ENCODE measurements around the gene CTAG1B.
"Not testable (repeated sequence)": the region's sequence is repeated elsewhere in the genome, so short reads cannot be mapped to it uniquely, and the experiment has no call there.

Gene CTAG1B

DNA sequence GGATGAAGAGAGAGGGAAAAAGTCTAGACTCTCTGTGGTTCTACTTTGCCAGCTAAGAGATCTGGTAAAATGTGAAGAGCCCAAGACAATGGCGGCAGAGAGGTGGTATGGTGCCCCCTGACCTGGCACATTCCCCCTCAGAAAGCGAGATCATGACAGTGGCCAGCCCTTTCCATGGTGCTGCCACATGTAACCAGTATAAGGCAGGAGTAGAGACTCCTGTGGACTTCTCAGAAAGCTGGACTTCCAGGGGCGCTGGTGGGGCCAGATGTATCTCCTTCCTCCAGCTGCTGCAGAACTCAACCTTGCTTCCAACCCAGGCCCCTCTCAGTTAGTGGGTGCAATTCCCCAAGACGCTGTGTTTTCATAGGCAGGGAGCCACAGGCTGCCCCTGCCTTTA, 24.6 kb downstream of the CTAG1B start:
- DNase-seq (ENCODE audit: low read depth in 1 of 2, low spot score in 1 of 2): no peak
- TF ChIP-seq GABPA (IDR thresholded peaks at IDR 0.05; ENCODE audit: low read depth) (no peak), POLR2AphosphoS5 (IDR thresholded peaks at IDR 0.05; ENCODE audit: low read depth) (no peak), SPI1 (IDR thresholded peaks at IDR 0.05; ENCODE audit: borderline replicate concordance, low read depth) (no peak)
- TF ChIP-seq, protein P1, sequence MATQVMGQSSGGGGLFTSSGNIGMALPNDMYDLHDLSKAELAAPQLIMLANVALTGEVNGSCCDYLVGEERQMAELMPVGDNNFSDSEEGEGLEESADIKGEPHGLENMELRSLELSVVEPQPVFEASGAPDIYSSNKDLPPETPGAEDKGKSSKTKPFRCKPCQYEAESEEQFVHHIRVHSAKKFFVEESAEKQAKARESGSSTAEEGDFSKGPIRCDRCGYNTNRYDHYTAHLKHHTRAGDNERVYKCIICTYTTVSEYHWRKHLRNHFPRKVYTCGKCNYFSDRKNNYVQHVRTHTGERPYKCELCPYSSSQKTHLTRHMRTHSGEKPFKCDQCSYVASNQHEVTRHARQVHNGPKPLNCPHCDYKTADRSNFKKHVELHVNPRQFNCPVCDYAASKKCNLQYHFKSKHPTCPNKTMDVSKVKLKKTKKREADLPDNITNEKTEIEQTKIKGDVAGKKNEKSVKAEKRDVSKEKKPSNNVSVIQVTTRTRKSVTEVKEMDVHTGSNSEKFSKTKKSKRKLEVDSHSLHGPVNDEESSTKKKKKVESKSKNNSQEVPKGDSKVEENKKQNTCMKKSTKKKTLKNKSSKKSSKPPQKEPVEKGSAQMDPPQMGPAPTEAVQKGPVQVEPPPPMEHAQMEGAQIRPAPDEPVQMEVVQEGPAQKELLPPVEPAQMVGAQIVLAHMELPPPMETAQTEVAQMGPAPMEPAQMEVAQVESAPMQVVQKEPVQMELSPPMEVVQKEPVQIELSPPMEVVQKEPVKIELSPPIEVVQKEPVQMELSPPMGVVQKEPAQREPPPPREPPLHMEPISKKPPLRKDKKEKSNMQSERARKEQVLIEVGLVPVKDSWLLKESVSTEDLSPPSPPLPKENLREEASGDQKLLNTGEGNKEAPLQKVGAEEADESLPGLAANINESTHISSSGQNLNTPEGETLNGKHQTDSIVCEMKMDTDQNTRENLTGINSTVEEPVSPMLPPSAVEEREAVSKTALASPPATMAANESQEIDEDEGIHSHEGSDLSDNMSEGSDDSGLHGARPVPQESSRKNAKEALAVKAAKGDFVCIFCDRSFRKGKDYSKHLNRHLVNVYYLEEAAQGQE (IDR thresholded peaks at IDR 0.05; ENCODE audit: insufficient replicate concordance, low read depth): no peak
- TF ChIP-seq, protein P2, sequence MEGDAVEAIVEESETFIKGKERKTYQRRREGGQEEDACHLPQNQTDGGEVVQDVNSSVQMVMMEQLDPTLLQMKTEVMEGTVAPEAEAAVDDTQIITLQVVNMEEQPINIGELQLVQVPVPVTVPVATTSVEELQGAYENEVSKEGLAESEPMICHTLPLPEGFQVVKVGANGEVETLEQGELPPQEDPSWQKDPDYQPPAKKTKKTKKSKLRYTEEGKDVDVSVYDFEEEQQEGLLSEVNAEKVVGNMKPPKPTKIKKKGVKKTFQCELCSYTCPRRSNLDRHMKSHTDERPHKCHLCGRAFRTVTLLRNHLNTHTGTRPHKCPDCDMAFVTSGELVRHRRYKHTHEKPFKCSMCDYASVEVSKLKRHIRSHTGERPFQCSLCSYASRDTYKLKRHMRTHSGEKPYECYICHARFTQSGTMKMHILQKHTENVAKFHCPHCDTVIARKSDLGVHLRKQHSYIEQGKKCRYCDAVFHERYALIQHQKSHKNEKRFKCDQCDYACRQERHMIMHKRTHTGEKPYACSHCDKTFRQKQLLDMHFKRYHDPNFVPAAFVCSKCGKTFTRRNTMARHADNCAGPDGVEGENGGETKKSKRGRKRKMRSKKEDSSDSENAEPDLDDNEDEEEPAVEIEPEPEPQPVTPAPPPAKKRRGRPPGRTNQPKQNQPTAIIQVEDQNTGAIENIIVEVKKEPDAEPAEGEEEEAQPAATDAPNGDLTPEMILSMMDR (IDR thresholded peaks at IDR 0.05; ENCODE audit: insufficient read depth, low read length): no peak

GRCh38 chrX:154593201-154593600, 25.9 kb downstream of the CTAG1B start:
- Histone ChIP-seq H3K27me3 (ENCODE audit: insufficient read depth, poor library complexity, severe bottlenecking) (no peaks in the 10 kb centered on the region), H3K4me3 (replicated peaks; ENCODE audit: insufficient read depth, low read length) (no peak overlapping the region), H3K27ac (replicated peaks) (no peak overlapping the region)
- DNase-seq (ENCODE audit: low read depth in 1 of 2, low spot score in 1 of 2): no peak
- TF ChIP-seq, protein P2 (IDR thresholded peaks at IDR 0.05; ENCODE audit: insufficient read depth, low read length): no peak
- TF ChIP-seq POLR2AphosphoS5 (IDR thresholded peaks at IDR 0.05; ENCODE audit: low read depth) (no peak), GABPA (IDR thresholded peaks at IDR 0.05; ENCODE audit: low read depth) (no peak), SPI1 (IDR thresholded peaks at IDR 0.05; ENCODE audit: borderline replicate concordance, low read depth) (no peak)
- TF ChIP-seq, protein P1 (IDR thresholded peaks at IDR 0.05; ENCODE audit: insufficient replicate concordance, low read depth): no peak

More for the DNA sequence above, 24.6 kb downstream of the CTAG1B start:
- Histone ChIP-seq H3K4me3 (replicated peaks; ENCODE audit: insufficient read depth, low read length) (no peak overlapping the region), H3K27me3 (ENCODE audit: insufficient read depth, poor library complexity, severe bottlenecking) (no peaks in the 10 kb centered on the region), H3K27ac (replicated peaks) (no peak overlapping the region)

DNA sequence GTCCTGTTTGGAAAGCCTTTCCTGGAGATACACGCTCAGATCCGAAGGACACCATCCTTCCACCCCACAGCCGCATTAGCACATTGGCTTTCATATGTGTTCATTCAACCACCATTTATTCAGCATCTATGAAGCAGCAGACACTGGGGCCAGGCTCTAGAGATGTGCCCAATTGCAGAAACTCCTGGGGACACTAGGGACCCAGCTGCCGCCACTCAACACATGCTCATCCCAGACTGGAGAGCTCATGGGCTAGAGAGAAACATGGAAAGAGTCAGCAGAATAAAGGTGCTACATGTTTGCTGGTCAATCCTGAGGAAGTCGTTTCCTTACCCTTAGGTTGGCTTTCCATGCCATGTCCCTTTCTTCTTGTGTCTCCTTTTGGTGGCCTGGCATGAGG, 26.6 kb downstream of the CTAG1B start:
- TF ChIP-seq, protein P1 (IDR thresholded peaks at IDR 0.05; ENCODE audit: insufficient replicate concordance, low read depth): no peak
- TF ChIP-seq GABPA (IDR thresholded peaks at IDR 0.05; ENCODE audit: low read depth) (no peak), POLR2AphosphoS5 (IDR thresholded peaks at IDR 0.05; ENCODE audit: low read depth) (no peak), SPI1 (IDR thresholded peaks at IDR 0.05; ENCODE audit: borderline replicate concordance, low read depth) (no peak)
- TF ChIP-seq, protein P2 (IDR thresholded peaks at IDR 0.05; ENCODE audit: insufficient read depth, low read length): no peak
- DNase-seq (ENCODE audit: low read depth in 1 of 2, low spot score in 1 of 2): no peak
- Histone ChIP-seq H3K4me3 (replicated peaks; ENCODE audit: insufficient read depth, low read length) (no peak overlapping the region), H3K27ac (replicated peaks) (no peak overlapping the region), H3K27me3 (ENCODE audit: insufficient read depth, poor library complexity, severe bottlenecking) (no peaks in the 10 kb centered on the region)

GRCh38 chrX:154590415-154590814, 28.7 kb downstream of the CTAG1B start:
- H3K4me3 ChIP-seq (replicated peaks; ENCODE audit: insufficient read depth, low read length); H3K27me3 ChIP-seq (ENCODE audit: insufficient read depth, poor library complexity, severe bottlenecking); DNase-seq (ENCODE audit: low read depth in 1 of 2, low spot score in 1 of 2); H3K27ac ChIP-seq (replicated peaks): not testable (repeated sequence)

DNA sequence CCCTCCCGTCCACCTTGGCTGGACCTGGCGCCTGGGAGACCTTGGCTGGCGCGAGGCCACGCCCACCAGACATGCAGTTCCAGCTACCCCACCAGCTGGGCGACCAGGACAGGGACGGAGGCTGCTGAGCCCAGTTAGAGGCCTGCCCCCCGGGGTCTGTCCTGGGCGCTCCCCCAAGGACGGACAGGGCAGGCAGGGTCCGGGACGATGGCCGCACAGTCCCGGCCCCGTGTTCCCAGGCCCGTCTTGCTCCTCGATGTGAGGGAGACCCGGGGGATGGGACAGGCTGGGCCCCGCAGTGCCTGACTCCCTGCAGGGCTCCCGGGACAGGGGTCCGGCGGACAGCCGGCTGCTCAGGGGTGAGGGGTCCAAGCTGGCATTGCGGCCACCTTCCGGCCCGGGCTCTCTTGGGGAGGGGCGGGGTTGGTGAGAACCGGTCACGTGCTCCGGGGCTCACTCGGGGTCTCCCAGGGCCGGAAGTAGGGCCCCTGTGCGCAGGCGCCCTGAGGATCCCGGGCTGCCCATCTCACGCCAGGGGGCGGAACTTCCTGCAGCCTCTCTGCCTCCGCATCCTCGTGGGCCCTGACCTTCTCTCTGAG, 34.4 kb downstream of the CTAG1B start, which contains the start of gene CTAG1A:
CTAG1A (plus strand) TSS at position 549 of the 599 bp plus-strand sequence. CDS start 74 bp downstream, outside the sequence.
- H3K4me3 ChIP-seq (replicated peaks; ENCODE audit: insufficient read depth, low read length); H3K27me3 ChIP-seq (ENCODE audit: insufficient read depth, poor library complexity, severe bottlenecking); H3K27ac ChIP-seq (replicated peaks); DNase-seq (ENCODE audit: low read depth in 1 of 2, low spot score in 1 of 2): not testable (repeated sequence)

DNA sequence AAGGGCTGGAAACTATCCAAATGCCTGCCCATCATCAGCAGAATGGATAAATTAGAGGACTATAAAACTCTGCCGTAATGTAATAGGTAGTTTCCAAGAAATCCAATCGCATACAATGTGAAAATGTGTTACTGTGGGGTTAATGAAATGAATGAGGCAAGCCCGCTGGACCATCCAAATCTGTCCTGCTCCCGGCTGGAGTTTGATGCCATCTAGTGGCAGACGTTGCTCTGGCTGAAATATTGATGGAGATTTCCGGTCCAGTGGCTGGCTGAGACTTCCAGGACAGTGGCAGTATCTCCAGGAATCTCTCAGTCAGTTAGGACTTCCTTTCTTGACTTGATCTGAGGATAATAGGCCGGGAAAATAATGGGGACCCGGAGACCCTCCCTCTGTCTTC, 36.1 kb downstream of the CTAG1B start:
- not testable (repeated sequence) for H3K4me3 ChIP-seq (replicated peaks; ENCODE audit: insufficient read depth, low read length); DNase-seq (ENCODE audit: low read depth in 1 of 2, low spot score in 1 of 2); H3K27me3 ChIP-seq (ENCODE audit: insufficient read depth, poor library complexity, severe bottlenecking); H3K27ac ChIP-seq (replicated peaks)
